ENCODE results near the gene FCN2.

The FCN2 gene

DNA sequence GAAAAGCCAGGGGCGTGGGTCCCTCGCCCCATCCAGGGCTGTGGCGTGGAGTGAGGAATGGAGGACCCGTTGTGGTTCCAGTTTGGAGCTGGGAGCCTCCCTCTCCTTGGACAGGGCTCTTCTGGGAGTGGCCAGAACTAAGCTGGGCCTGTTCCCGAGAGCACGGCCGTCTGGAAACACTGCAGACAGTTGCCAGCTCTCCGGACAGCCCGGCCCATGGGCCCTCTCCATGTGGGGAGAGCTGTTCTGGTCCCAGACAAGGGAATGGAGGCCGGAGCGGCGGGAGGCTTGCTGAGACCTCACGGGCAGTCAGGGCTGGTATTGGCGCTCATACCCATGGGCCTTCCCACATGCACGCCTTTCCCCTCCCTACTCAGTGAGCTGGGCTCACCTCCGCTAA lies 45.2 kb upstream of the FCN2 start:
- Histone ChIP-seq H3K9me3 (replicated peaks; ENCODE audit: insufficient read depth, low read length) (no peaks in the 10 kb centered on the region), H3K9me2 (replicated peaks; ENCODE audit: insufficient read depth, low read length) (no peaks in the 10 kb centered on the region), H3K27me3 (replicated peaks; ENCODE audit: insufficient read depth, low read length) (peaks cover 27% of the 10 kb centered on the region), H3K79me2 (ENCODE audit: low read length) (no peaks in the 10 kb centered on the region), H3K4me1 (ENCODE audit: low read length) (no peaks in the 10 kb centered on the region), H3K27ac (ENCODE audit: low read length) (no peak overlapping the region), H4K20me1 (ENCODE audit: insufficient read depth, low read length) (no peaks in the 10 kb centered on the region), H3K36me3 (replicated peaks; ENCODE audit: insufficient read depth, low read length) (no peaks in the 10 kb centered on the region), H2AFZ (ENCODE audit: low read length) (no peak overlapping the region), H3F3A (ENCODE audit: insufficient read depth, low read length) (no peaks in the 10 kb centered on the region), H3K4me3 (ENCODE audit: low read length) (no peak overlapping the region), H3K9ac (ENCODE audit: low read length) (no peak overlapping the region), H3K4me2 (ENCODE audit: low read depth, low read length) (no peak overlapping the region)
- DNase-seq = no peak
- no peak for TF ChIP-seq EZH2phosphoT487 (IDR thresholded peaks at IDR 0.05; ENCODE audit: low read length)
- no peak for TF ChIP-seq EZH2 (optimal IDR thresholded peaks at IDR 0.05; ENCODE audit: low read depth, low read length)

DNA sequence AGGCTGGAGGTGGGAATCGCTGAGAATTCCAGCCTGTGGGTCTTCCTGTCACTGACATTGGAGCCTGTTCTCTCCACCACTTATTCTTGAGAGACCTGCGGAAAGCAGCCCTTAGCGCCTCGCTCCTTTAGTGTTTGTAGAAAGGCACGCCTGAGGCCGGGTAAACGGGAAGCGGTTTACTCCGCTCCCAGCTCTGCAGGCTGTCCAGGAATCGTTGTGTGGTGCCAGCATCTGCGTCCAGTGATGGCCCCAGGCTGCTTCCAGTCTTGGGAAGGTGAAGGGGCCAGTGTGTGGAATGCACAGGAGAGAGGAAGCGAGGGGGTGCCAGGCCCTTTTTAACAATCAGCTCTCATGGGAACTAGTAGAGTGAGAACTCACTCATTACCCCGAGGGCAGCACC lies 44.6 kb upstream of the FCN2 start:
- H3K9ac ChIP-seq (ENCODE audit: low read length) = no peak overlapping the region
- TF ChIP-seq, protein P1, sequence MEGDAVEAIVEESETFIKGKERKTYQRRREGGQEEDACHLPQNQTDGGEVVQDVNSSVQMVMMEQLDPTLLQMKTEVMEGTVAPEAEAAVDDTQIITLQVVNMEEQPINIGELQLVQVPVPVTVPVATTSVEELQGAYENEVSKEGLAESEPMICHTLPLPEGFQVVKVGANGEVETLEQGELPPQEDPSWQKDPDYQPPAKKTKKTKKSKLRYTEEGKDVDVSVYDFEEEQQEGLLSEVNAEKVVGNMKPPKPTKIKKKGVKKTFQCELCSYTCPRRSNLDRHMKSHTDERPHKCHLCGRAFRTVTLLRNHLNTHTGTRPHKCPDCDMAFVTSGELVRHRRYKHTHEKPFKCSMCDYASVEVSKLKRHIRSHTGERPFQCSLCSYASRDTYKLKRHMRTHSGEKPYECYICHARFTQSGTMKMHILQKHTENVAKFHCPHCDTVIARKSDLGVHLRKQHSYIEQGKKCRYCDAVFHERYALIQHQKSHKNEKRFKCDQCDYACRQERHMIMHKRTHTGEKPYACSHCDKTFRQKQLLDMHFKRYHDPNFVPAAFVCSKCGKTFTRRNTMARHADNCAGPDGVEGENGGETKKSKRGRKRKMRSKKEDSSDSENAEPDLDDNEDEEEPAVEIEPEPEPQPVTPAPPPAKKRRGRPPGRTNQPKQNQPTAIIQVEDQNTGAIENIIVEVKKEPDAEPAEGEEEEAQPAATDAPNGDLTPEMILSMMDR (IDR thresholded peaks at IDR 0.05; ENCODE audit: low read length) = no peak
- TF ChIP-seq EZH2phosphoT487 (IDR thresholded peaks at IDR 0.05; ENCODE audit: low read length) (no peak), EZH2 (optimal IDR thresholded peaks at IDR 0.05; ENCODE audit: low read depth, low read length) (no peak)
- H3K27me3 ChIP-seq (replicated peaks; ENCODE audit: insufficient read depth, low read length) = peaks cover 22% of the 10 kb centered on the region
- H2AFZ ChIP-seq (ENCODE audit: low read length) = no peak overlapping the region
- no peak overlapping the region for H3K27ac ChIP-seq (ENCODE audit: low read length)
- no peaks in the 10 kb centered on the region for H3K9me3 ChIP-seq (replicated peaks; ENCODE audit: insufficient read depth, low read length)
- H3K79me2 ChIP-seq (ENCODE audit: low read length) = no peaks in the 10 kb centered on the region
- H3F3A ChIP-seq (ENCODE audit: insufficient read depth, low read length) = no peaks in the 10 kb centered on the region
- H3K36me3 ChIP-seq (replicated peaks; ENCODE audit: insufficient read depth, low read length) = no peaks in the 10 kb centered on the region
- no peaks in the 10 kb centered on the region for H4K20me1 ChIP-seq (ENCODE audit: insufficient read depth, low read length)
- DNase-seq = no peak
- H3K9me2 ChIP-seq (replicated peaks; ENCODE audit: insufficient read depth, low read length) = no peaks in the 10 kb centered on the region
- H3K4me2 ChIP-seq (ENCODE audit: low read depth, low read length) = no peak overlapping the region
- H3K4me3 ChIP-seq (ENCODE audit: low read length) = no peak overlapping the region
- H3K4me1 ChIP-seq (ENCODE audit: low read length) = no peaks in the 10 kb centered on the region

DNA sequence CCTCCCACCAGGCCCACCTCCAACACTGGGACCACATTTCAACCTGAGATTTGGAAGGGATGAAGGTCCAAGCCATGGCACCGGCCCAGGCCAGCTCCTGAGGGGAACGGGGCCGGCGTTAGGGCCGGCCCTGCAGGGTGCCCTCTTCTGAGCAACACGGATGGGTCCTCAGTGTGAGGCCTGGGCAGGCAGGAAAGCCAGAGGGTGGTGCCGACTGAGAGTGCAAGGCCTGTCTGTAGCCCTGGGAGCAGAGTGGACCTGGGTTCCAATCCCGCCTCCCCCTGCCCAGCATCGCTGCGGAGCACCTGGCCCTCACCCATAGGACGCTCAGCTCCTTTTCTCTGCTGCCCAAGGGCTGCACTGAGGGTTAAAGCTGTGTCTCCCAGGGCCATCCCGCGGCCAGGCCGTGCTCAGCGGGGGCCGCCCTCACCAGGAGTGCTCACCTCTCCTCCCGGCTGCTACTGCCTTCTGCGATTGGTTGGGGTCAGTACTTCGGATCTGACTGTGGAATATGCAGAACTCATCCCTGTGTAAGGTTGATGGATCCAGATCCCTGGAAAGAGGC lies 44.1 kb upstream of the FCN2 start:
- no peaks in the 10 kb centered on the region for H3K4me1 ChIP-seq (ENCODE audit: low read length)
- peaks cover 22% of the 10 kb centered on the region for H3K27me3 ChIP-seq (replicated peaks; ENCODE audit: insufficient read depth, low read length)
- no peaks in the 10 kb centered on the region for H4K20me1 ChIP-seq (ENCODE audit: insufficient read depth, low read length)
- H3K9ac ChIP-seq (ENCODE audit: low read length) = no peak overlapping the region
- H3K27ac ChIP-seq (ENCODE audit: low read length) = no peak overlapping the region
- H3K4me3 ChIP-seq (ENCODE audit: low read length) = no peak overlapping the region
- H3F3A ChIP-seq (ENCODE audit: insufficient read depth, low read length) = no peaks in the 10 kb centered on the region
- TF ChIP-seq EZH2phosphoT487 (IDR thresholded peaks at IDR 0.05; ENCODE audit: low read length) (no peak), EZH2 (optimal IDR thresholded peaks at IDR 0.05; ENCODE audit: low read depth, low read length) (no peak)
- TF ChIP-seq, protein P1 (IDR thresholded peaks at IDR 0.05; ENCODE audit: low read length) = no peak
- no peaks in the 10 kb centered on the region for H3K79me2 ChIP-seq (ENCODE audit: low read length)
- H3K9me3 ChIP-seq (replicated peaks; ENCODE audit: insufficient read depth, low read length) = no peaks in the 10 kb centered on the region
- H3K4me2 ChIP-seq (ENCODE audit: low read depth, low read length) = no peak overlapping the region
- DNase-seq = no peak
- no peak overlapping the region for H2AFZ ChIP-seq (ENCODE audit: low read length)
- no peaks in the 10 kb centered on the region for H3K36me3 ChIP-seq (replicated peaks; ENCODE audit: insufficient read depth, low read length)
- H3K9me2 ChIP-seq (replicated peaks; ENCODE audit: insufficient read depth, low read length) = no peaks in the 10 kb centered on the region

DNA sequence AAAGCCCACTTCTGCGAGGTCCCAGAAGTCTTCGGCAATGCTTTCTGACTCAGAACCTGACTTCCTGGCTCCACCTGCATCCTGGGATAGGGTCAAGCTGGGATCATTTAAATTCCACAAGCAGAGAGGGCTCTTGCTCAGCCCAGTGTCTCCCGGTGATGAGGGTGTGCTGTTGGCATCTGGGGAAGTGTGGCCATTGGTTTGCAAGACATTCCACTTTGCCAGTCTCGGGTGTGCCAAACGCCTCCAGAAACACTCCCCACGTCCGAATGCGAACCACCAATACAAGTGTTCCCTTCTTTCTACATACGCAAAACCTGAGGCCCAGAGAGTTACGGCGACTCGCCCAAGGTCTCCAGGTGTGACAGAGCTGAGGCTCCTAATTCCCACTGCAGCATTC lies 43.1 kb upstream of the FCN2 start:
- Histone ChIP-seq H3K4me2 (ENCODE audit: low read depth, low read length) (no peak overlapping the region), H3K9me3 (replicated peaks; ENCODE audit: insufficient read depth, low read length) (no peaks in the 10 kb centered on the region), H2AFZ (ENCODE audit: low read length) (no peak overlapping the region), H3K27me3 (replicated peaks; ENCODE audit: insufficient read depth, low read length) (peaks cover 25% of the 10 kb centered on the region), H3K36me3 (replicated peaks; ENCODE audit: insufficient read depth, low read length) (no peaks in the 10 kb centered on the region), H3K9me2 (replicated peaks; ENCODE audit: insufficient read depth, low read length) (no peaks in the 10 kb centered on the region), H4K20me1 (ENCODE audit: insufficient read depth, low read length) (no peaks in the 10 kb centered on the region), H3K79me2 (ENCODE audit: low read length) (no peaks in the 10 kb centered on the region), H3K9ac (ENCODE audit: low read length) (no peak overlapping the region), H3K27ac (ENCODE audit: low read length) (no peak overlapping the region), H3F3A (ENCODE audit: insufficient read depth, low read length) (no peaks in the 10 kb centered on the region), H3K4me1 (ENCODE audit: low read length) (no peaks in the 10 kb centered on the region), H3K4me3 (ENCODE audit: low read length) (no peak overlapping the region)
- TF ChIP-seq EZH2 (optimal IDR thresholded peaks at IDR 0.05; ENCODE audit: low read depth, low read length) = no peak
- TF ChIP-seq, protein P1 (IDR thresholded peaks at IDR 0.05; ENCODE audit: low read length) = no peak
- TF ChIP-seq EZH2phosphoT487 (IDR thresholded peaks at IDR 0.05; ENCODE audit: low read length) = no peak
- no peak for DNase-seq

Data from MM.1S (cell line).